HepG2 (cell line): ENCODE data around the gene ANKS1B.

Experiments
- ATF3 ChIP-seq: sonication (generic); formaldehyde crosslinking; IDR thresholded peaks from 2 replicates; pipeline ENCODE4 v1.4.0; 2020; ENCODE audit warnings: missing genetic modification reagents
- E2F5 ChIP-seq: sonication (generic); formaldehyde crosslinking; conservative IDR thresholded peaks from 2 replicates; pipeline ENCODE4 v1.4.0; 2020; ENCODE audit warnings: missing genetic modification reagents
- HOXA7 ChIP-seq: sonication (generic); formaldehyde crosslinking; IDR thresholded peaks from 2 replicates; pipeline ENCODE4 v1.8.1; 2022; ENCODE audit warnings: mild to moderate bottlenecking, missing genetic modification reagents, moderate library complexity
- MAX ChIP-seq: IDR thresholded peaks from 2 replicates; pipeline ENCODE4 v1.6.1; 2012; ENCODE audit warnings: inconsistent platforms
- POLR2A ChIP-seq, 2 experiments: IDR thresholded peaks; 2 replicates each; pipeline ENCODE4 v1.6.1; 2011; ENCODE audit warnings: low read depth in 2 of 2, low read length in 2 of 2, mild to moderate bottlenecking in 1 of 2, moderate library complexity in 1 of 2; ENCODE audit not compliant: insufficient read depth in 1 of 2
- SMARCC2 ChIP-seq: fragments of 450-650 bp; IDR thresholded peaks from 2 replicates; pipeline ENCODE4 v1.6.1; 2017; ENCODE audit warnings: antibody characterized with exemption, mild to moderate bottlenecking
- TCF12 ChIP-seq, 2 experiments: fragments of 450-650 bp in 1 of 2; sonication (generic) in 1 of 2; formaldehyde crosslinking in 1 of 2; IDR thresholded peaks; 2 replicates each; pipeline versions ENCODE4 v1.6.1 to v1.8.0; 2017 to 2022; ENCODE audit warnings: antibody characterized with exemption in 1 of 2, mild to moderate bottlenecking in 1 of 2, missing genetic modification reagents in 1 of 2, moderate library complexity in 1 of 2

- TF ChIP-seq POLR2A (IDR thresholded peaks at IDR 0.05; ENCODE audit: insufficient read depth in 1 of 2, low read depth in 2 of 2, low read length in 2 of 2) (no peak), TCF12 (IDR thresholded peaks at IDR 0.05) (no peak), TCF12 (CRISPR knock-in tag; IDR thresholded peaks at IDR 0.05) (no peak), HOXA7 (CRISPR knock-in tag) (no peak), MAX (no peak), ATF3 (no peak), E2F5 (CRISPR knock-in tag) (no peak), SMARCC2 (no peak)
Measured at GRCh38 chr12:99806304-99806703, 178.4 kb downstream of the ANKS1B start.
